Stimulated activated CD8-positive, alpha-beta memory T cell treated with anti-CD3 and anti-CD28 coated beads, Interleukin-12 subunit alpha, Interleukin-12 subunit beta, amount 100 ng/mL, for 4 hours (primary cell): ENCODE measurements around the gene PYGM.

Experiments used
- DNase-seq: peaks from one replicate; pipeline ENCODE4 v3.0.0-alpha.2; 2020; ENCODE audit warnings: low read depth

The PYGM gene

DNA sequence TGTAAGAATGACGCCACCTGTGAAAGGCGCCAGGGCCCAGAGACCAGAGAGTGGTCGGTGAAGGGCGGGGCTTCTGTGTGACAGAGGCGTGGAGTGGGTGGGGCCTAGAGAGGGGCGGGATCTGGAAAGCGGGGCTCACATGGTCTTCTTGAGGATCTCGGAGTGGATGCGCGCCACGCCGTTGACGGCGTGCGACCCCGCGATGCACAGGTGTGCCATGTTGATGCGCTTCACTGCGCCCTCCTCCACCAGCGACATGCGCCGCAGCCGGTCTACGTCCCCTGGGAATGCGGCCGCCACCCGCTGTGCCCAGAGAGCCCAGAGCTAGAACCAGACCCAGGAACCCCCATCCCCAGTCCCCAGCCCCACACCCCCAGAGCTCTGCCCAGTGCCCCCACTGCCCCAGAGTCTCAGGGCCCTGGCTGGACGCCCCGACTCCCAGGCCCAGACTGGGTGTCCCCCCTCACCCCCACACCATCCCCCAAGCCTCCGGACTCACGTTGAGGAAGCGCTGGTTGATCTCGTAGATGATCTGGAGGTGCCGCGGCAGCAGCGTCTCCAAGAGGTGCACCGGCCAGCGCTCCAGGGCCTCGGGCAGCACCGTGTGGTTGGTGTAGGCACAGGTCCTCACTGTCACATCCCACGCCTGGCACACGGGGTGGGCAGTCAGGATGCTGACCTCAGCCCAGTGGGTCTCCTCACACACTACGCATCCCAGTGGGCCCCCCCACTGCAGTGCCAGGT is 6.2 kb downstream of the PYGM start:
- no peak for DNase-seq

DNA sequence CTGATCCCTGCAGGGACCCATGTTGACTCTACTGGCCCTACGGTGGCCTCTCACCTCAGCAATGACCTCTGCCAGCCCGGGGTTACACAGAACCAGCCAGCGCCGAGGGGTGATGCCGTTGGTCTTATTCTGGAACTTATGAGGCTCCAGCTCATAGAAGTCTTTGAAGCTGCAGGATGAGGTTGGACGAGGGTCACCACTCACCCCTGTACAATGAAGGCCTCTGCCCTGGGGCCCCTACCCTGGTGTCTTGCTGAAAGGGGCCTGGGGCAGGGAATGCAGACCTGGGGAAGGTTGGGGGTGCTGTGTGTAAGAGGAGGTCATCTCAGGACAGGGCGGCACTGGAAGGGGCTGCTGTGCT is 6.8 kb downstream of the PYGM start:
- DNase-seq = no peak

- no peak for DNase-seq
Observed at GRCh38 chr11:64752175-64752970, 7.4 kb downstream of the PYGM start.

- DNase-seq = no peak
Observed at GRCh38 chr11:64751580-64751979, 8.2 kb downstream of the PYGM start.

GRCh38 chr11:64751136-64751535 is 8.6 kb downstream of the PYGM start:
- DNase-seq = no peak

GRCh38 chr11:64750361-64751054 is 9.3 kb downstream of the PYGM start:
- DNase-seq = no peak

GRCh38 chr11:64747961-64748665 is 11.7 kb downstream of the PYGM start:
- no peak for DNase-seq

DNA sequence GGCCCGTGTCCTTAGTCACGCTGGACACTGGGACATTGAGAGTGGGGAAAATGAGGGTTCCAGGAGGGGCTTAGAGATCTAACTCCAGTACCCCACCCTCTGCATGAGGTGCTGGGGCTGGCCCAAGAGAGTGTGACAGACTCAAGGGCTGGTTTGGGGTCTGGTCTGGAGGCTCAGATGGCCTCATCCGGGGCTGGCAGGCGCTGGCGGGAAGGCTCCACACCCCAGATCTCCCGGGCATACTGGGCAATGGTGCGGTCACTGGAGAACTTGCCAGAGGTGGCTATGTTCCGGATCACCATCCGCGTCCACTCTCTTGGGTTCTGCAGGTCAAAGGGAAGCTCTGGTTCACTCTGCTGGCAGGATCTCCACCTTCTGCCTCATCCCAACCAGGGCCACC is 13.3 kb downstream of the PYGM start:
- no peak for DNase-seq

DNA sequence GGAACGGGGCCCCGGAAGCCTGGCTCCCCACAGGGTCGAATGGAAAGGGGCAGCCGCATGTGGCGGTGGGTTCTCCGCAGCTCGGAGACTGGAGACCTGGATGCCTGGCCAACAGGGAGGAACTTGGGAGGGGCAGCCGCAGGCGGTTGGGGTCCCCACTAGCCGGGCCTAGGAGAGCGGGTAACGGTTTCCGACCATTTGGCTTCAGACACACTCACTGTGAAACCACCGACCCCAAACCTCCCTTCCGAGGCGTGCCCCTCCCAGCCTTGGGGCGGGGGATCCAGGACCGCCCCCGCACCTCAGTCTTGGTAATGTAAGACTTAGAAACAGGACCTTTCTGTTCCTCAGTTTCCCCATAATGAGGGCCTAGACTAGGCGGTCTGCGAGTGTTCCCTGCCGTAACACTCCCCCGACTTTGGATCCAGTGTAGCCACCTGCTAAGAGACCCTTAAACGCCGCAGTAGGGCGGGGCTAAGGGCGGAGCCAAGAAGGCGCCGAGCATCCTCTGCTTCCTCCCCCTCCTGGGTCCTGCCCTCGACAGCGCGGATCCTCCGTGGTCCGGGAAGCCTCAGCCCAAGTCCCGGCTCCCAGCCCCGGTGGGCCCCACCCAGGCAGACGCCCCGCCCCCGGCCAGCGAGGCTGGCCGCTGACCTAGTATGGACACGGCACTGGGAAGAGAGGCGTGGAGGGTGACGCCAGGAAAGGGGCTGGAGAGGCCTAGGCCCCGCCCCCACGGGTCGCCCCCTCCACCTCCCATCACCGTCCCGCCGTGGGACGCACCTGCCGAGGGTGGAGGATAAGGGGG is 14.0 kb downstream of the PYGM start:
- DNase-seq = peak; percentile 67

DNA sequence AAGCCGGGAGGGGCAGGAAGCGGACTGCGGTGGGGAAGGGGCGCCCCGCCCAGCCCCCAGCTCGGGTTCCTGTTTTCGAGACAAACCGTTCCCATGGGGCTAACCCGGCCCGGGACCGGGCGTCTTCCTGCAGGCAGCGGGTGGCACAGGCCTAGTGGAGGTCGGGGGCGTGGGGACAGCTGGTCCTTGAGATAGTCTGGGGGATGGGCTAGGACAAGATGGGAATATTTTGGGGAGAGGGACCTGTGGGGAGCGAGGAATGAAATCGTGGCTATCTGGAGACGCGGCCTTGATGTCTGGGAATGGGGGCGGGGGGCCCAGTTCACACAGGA is 14.6 kb downstream of the PYGM start:
- peak; percentile 56 for DNase-seq

DNA sequence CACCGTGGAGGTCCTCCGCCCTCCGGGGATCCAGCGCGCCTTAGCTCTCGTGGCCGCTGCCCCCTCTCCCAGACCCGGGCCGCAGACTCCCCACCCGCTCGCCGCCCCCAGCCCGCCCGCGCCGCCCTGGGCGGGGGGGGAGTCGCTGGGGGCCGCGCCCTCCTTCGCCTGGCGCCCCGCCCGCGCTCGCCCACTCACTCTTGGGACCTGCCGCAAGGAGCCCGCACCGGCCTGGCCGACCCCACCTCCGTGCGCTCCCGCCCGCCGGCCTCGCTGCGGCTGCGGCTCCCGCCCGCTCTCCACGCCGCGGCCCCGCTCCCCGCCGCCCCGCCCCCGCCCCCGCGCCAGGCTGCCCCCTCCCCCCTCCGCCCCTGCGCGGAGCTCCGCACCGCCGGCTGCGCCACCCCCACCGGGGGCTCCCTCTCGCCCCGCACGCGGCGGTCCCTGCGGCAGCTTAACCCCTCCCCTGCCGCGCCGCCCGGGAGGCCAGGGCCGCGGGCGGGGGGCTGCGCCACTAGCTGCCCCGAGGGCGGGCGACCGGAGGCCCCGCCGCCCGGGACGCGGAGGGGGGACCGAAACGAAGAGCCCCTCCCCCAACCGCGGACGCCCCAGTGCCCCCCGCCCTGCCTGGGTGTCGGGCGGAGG is 15.1 kb downstream of the PYGM start:
- DNase-seq = peak; percentile 39

GRCh38 chr11:64743591-64744543 is 15.9 kb downstream of the PYGM start, which contains the start of gene RASGRP2:
Gene RASGRP2, minus strand, starts transcription at chr11:64744142. Its CDS starts 1,276 bp downstream, at chr11:64742866.
- DNase-seq = peak; percentile 67

DNA sequence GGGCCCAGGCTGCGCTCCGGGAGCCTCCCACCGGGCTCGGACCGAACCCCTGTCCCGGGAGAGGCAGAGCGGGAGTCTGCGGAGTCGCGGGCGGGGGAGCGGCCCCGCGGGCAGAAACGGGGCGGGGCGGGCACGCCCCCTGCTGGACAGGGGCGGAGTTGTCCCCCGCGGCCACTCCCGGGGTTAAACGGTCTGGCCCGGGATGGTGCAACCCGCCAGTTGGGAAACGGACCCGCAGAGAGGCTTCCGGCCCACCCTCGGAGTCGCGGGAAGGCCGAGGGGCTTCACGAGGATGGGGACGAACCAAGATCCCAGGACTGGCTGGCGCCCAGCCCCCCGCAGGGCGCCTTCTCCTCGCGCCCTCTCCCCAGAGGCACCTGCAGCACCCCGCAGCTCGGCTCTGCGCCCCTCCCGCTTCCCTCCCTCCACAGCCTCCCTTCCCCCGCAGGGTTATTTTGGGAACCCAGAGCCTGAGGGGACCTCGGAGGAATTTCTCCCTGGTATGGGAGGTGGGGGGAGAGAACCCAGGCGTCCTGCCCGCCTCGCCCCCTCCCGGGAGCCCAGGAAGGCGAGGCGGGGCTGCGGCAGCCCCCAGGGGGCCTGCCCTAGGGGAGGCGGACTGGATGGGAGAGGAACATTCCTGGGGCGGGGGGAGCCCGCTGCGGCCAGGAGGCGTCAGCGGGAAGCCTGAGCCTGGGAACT is 16.7 kb downstream of the PYGM start:
- DNase-seq = peak; percentile 63

DNA sequence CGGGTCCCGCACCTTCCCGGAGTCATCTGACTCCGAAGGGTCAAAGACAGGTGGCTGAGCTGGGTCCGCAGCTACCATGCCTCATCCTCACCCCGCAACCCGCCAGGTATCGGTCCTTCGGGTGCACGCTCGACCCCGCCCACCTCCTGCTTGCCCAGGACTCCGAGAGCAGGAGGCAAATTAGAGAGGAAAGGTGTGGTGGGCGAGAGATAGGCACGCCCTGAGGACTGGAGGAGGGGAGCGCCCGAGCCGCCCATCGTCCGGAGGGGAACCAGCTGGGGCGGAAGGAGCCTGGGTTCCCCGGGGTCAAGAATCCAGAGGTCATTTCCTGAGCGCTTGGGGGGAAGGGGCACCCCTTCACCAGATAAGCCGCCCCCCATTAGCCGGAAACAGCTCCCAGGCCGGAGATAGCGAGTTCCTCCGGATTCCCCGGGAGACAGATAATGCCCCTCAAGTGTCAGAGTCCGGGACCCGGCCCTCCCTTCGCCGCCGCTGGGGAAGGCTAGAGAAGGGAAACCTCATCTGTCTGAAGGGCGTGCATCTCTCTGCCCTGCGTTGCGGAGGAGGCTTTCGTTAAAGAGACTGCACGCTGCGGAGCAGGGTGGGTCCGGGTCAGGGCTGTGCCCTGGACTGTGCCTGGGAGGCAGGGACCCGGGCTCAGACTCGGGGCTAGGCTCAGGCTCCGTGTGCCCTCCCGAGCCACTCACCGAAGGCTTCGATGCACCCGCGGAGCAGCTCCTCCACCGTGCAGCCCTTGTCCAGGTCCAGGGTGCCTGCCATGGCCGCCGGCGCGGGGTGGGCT is 17.5 kb downstream of the PYGM start:
- DNase-seq = no peak

- no peak for DNase-seq
Observed at GRCh38 chr11:64741375-64742086, 18.2 kb downstream of the PYGM start.

DNA sequence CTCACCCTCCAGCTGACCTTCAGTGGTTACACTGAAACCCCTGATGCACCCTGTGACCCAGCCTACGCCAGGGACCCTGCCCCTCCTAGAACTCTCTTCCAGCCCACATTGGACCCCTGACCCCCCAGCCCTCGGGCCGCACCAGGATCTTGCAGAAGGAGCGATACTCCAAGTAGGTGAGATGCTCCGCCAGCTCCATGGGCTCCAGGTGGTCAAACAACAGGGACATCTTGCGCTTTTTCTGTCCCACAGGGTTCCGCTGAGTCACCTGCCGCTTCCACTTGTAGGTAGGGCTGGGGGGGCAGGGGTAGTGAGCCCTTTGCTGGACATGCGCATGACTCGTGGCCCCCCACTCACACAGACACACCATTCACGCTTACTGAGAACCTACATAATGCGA is 19.9 kb downstream of the PYGM start:
- DNase-seq = no peak

DNA sequence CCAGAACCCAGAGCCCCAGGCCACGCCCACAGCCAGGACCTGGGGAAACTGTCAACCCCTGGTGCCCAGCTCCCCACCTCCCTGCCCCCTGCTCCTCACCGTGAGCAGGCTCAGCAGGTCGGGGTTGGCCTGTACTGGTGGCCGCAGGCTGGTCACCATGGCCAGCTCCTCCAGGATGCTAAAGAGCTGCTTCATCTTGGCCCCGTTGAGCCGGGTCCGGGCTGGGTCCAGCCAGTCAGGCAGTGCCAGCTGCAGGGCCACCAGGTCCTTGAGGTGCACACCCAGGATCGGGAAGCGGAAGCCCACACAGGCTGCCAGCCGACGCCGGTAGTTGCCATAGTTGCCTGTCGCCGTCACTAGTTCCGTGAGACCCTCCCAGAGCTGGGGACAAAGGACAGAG is 23.1 kb downstream of the PYGM start:
- DNase-seq = no peak
